ENCODE data around the gene COL6A3. TPM values are rescaled to one million over a fixed set of nuclear protein-coding genes. Genes with fewer than 3 reads are reported as not detected.

Gene COL6A3
- total RNA-seq, 1 donor from 2014 or later = 119 TPM

DNA sequence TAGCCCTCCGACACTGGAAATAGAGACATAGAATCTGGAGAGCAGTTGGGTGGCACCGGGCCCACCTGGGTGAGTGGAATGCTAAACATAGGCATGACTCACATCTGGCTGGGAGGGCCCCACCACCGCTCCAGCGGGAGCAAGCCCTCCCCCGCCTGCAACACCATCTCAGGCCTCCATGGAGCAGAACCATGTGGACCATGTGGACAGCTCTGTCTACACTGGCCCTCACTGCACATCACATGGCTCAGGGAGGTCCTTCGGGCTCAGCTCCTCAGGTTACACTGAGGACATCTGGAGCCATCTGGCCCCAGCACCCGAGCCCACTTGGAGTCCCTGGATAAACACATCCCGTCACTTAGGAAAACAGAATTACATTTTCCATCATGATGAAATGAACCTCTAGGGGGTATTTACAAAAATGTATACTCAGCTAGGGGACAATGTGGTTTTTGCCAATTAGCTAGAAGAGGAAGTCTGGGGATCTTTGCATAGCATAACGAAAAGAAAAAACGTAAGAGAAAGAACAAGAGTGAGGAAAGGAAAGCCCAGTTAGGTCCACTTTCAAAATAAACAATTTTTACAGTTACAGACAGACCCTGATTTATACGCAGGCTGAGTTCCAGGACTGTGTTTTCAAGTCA lies 42.4 kb upstream of the COL6A3 start:
- Histone ChIP-seq H3K27ac (no peak overlapping the region), H3K27me3 (no peaks in the 10 kb centered on the region), H3K9me3 (no peaks in the 10 kb centered on the region), H3K36me3 (no peaks in the 10 kb centered on the region), H3K4me3 (no peak overlapping the region), H3K4me1 (no peaks in the 10 kb centered on the region)
- intact Hi-C loops (cut with DNase I) = no loop called here
- ATAC-seq = peak; percentile 10
- TF ChIP-seq, protein P1, sequence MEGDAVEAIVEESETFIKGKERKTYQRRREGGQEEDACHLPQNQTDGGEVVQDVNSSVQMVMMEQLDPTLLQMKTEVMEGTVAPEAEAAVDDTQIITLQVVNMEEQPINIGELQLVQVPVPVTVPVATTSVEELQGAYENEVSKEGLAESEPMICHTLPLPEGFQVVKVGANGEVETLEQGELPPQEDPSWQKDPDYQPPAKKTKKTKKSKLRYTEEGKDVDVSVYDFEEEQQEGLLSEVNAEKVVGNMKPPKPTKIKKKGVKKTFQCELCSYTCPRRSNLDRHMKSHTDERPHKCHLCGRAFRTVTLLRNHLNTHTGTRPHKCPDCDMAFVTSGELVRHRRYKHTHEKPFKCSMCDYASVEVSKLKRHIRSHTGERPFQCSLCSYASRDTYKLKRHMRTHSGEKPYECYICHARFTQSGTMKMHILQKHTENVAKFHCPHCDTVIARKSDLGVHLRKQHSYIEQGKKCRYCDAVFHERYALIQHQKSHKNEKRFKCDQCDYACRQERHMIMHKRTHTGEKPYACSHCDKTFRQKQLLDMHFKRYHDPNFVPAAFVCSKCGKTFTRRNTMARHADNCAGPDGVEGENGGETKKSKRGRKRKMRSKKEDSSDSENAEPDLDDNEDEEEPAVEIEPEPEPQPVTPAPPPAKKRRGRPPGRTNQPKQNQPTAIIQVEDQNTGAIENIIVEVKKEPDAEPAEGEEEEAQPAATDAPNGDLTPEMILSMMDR (IDR thresholded peaks at IDR 0.05) = no peak
- peak; percentile 58 for DNase-seq

DNA sequence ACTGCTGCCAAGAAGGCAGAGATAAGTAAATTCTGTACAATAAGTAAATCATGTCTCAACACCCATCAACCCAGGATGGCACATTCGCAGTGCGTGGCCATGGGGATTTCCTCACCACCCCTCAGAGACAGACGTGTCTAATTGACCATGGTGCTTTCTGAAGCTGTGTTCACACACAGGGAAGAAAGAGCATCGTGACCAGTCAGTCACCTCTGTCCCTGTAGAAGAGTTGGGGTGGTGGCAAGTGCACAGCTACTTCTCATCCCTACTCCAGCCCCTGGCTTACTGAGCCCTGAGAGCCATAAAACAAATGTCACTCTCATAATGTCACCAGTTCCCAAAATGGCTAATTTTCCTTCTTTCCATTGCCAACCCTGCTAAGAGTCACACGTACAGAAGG lies 41.8 kb upstream of the COL6A3 start:
- H3K9me3 ChIP-seq = no peaks in the 10 kb centered on the region
- H3K4me3 ChIP-seq = no peak overlapping the region
- H3K4me1 ChIP-seq = no peaks in the 10 kb centered on the region
- TF ChIP-seq, protein P1 (IDR thresholded peaks at IDR 0.05) = no peak
- H3K36me3 ChIP-seq = no peaks in the 10 kb centered on the region
- DNase-seq (no peak), ATAC-seq (no peak)
- intact Hi-C loops (cut with DNase I) = no loop called here
- H3K27ac ChIP-seq = no peak overlapping the region
- H3K27me3 ChIP-seq = no peaks in the 10 kb centered on the region

DNA sequence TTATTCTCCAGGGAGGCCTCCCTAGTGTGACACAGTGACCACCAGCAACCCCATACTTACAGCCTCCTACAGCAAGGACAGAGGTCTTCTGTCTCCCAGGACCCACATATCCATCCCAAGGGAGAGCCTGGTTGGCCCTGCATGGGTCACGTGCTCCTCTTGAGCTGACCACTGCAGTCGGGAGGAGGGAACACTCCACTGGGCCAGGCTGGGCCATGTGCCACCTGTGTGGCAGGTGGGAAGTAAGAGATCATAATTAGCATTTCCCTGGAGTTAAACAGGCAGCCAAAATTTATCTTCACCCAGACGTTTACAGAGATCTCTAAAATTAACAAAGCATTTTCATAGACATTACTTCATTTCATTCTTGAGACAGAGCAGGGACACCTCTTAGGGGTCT lies 39.7 kb upstream of the COL6A3 start:
- Histone ChIP-seq H3K27me3 (no peaks in the 10 kb centered on the region), H3K36me3 (no peaks in the 10 kb centered on the region), H3K27ac (no peak overlapping the region), H3K9me3 (no peaks in the 10 kb centered on the region), H3K4me3 (no peak overlapping the region), H3K4me1 (peaks cover 15% of the 10 kb centered on the region)
- TF ChIP-seq, protein P1 (IDR thresholded peaks at IDR 0.05) = no peak
- peak; percentile 15 for ATAC-seq
- intact Hi-C loops (cut with DNase I) = no loop called here
- DNase-seq = peak; percentile 62

DNA sequence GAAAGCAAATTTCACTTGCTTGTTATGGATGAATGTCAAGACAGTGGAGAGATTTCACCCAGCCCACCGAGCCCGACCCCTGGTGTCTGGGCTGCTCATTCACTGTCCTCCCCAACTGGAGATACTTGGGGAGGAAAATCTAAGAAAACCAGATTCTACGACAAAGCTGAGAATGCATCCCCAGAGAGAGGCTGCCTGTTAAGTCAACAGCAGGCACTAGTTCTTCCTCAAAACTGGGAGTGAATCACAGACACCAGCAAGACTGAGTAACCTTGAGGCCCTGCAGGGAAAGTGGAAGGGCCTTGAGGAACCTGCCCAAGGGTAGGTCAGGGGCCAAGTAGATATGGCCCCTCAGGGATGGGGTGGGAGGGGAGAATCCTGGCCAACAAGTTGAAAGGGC lies 38.9 kb upstream of the COL6A3 start:
- H3K4me3 ChIP-seq = no peak overlapping the region
- peaks cover 16% of the 10 kb centered on the region for H3K4me1 ChIP-seq
- DNase-seq (peak; percentile 23), ATAC-seq (no peak)
- no peaks in the 10 kb centered on the region for H3K9me3 ChIP-seq
- TF ChIP-seq, protein P1 (IDR thresholded peaks at IDR 0.05) = no peak
- H3K36me3 ChIP-seq = no peaks in the 10 kb centered on the region
- H3K27ac ChIP-seq = no peak overlapping the region
- intact Hi-C loops (cut with DNase I) = no loop called here
- H3K27me3 ChIP-seq = no peaks in the 10 kb centered on the region

DNA sequence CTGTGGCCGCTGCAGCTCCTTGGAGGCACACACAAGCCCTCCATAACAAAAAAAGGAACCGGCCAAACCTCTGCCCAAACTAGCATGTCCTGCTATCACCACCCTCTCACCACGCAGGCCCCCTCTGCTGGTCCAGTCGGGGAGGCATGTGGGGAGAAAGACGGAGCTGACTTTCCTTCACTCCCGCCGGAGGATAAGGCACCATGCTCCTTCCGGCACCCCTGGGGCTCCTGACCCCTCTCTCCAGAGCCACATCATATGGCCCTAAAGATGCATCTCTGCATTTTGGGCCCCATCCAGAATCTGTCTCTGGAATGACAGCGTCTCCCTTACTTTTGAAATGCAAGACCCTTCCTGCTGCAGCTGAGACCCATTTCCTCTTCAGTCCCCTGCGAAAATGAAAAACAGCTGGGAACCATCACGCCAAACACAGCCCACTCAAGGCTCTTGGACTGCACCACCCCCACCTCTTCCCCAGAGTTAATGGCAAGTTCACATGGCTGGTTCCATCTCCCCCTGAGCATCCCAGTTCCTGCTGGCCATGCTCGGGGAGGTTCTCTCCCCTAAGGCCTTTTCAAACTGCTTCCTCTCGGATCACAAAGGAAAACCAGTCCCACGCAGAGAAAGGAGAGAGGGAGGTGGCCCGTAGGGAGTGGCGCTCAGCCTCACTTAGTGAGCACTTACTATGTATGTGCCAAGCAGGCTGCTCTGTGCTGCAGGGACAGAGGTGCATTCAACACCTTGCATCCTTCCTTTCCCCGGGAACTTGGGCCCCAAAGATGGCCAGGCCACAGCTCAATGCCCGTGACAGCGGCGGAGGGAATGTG lies 37.9 kb upstream of the COL6A3 start:
- H3K27ac ChIP-seq = no peak overlapping the region

More for the DNA sequence above, 37.9 kb upstream of the COL6A3 start:
- Histone ChIP-seq H3K4me1 (peaks cover 16% of the 10 kb centered on the region), H3K27me3 (no peaks in the 10 kb centered on the region), H3K9me3 (no peaks in the 10 kb centered on the region), H3K36me3 (no peaks in the 10 kb centered on the region), H3K4me3 (no peak overlapping the region)
- TF ChIP-seq, protein P1 (IDR thresholded peaks at IDR 0.05) = peak; percentile 19
- ATAC-seq (no peak), DNase-seq (peak; percentile 56)
- intact Hi-C loops (cut with DNase I) = no loop called here

Measured in upper lobe of right lung (tissue), 1 donor.